H1 (cell line): ENCODE measurements around the gene RAB31. TPM values are rescaled to one million over a fixed set of nuclear protein-coding genes. Genes with fewer than 3 reads are reported as not detected.
A peak's percentile ranks its signal among the peaks of the same experiment; 100 is the strongest.

Source experiments
- CTCF ChIA-PET: fragments of 300-600 bp; sonication (Branson Sonifier 250); formaldehyde crosslinking; loops from one replicate; lab custom pipeline; 2021; ENCODE audit not compliant: partially characterized antibody; lab: Charles Lee
- POLR2A ChIA-PET: fragments of 300-600 bp; sonication (Branson Sonifier 250); formaldehyde crosslinking; loops from one replicate; lab custom pipeline; 2021; ENCODE audit warnings: inconsistent platforms; ENCODE audit not compliant: partially characterized antibody; lab: Charles Lee
- DNase-seq, 2 experiments: peaks; one replicate each; pipeline versions ENCODE4 v3.0.0 to v3.0.0-alpha.2; 2010 to 2022; ENCODE audit warnings: low spot score in 2 of 2, low read depth in 1 of 2, mixed read lengths in 1 of 2
- FAIRE-seq: peaks from 2 replicates; lab custom pipeline; 2011; peaks lifted over from hg19 to GRCh38; lab: Jason Lieb, UNC
- H2AFZ ChIP-seq: 2 replicates; pipeline ENCODE4 v1.8.1; 2012; ENCODE audit warnings: low read length, inconsistent platforms
- H2AK5ac ChIP-seq: 2 replicates; pipeline ENCODE4 v1.6.1; 2013; ENCODE audit warnings: low read depth, low read length
- H2BK120ac ChIP-seq: replicated peaks from 2 replicates; pipeline ENCODE3; 2013; ENCODE audit warnings: low read depth, low read length, inconsistent platforms
- H2BK12ac ChIP-seq: 2 replicates; pipeline ENCODE4 v1.6.1; 2013; ENCODE audit warnings: low read depth, low read length
- H2BK15ac ChIP-seq: 2 replicates; pipeline ENCODE4 v1.6.1; 2013; ENCODE audit warnings: low read length
- H2BK20ac ChIP-seq: 2 replicates; pipeline ENCODE4 v1.6.1; 2013; ENCODE audit warnings: low read length
- H2BK5ac ChIP-seq: 2 replicates; pipeline ENCODE4 v1.6.1; 2013; ENCODE audit warnings: low read depth, low read length
- H3K14ac ChIP-seq: 2 replicates; pipeline ENCODE4 v1.6.1; 2013; ENCODE audit warnings: inconsistent platforms; ENCODE audit not compliant: insufficient read length
- H3K18ac ChIP-seq: 2 replicates; pipeline ENCODE4 v1.6.1; 2013; ENCODE audit warnings: low read length; ENCODE audit errors: extremely low read depth
- H3K23ac ChIP-seq: 2 replicates; pipeline ENCODE4 v1.6.1; 2013; ENCODE audit warnings: inconsistent platforms; ENCODE audit not compliant: insufficient read length
- H3K23me2 ChIP-seq: 2 replicates; pipeline ENCODE4 v1.6.1; 2013; ENCODE audit warnings: low read depth, low read length
- H3K27ac ChIP-seq: 2 replicates; pipeline ENCODE4 v1.6.1; 2011; ENCODE audit warnings: low read depth, low read length, inconsistent platforms
- H3K27me3 ChIP-seq, 4 experiments: replicated peaks in 1 of 4; 1 replicate in 1 of 4; 2 replicates in 3 of 4; pipeline versions ENCODE4 v1.6.1 to v1.8.1; 2011 to 2013; ENCODE audit warnings: low read length in 3 of 4, mild to moderate bottlenecking in 3 of 4, inconsistent platforms in 2 of 4, mixed read lengths in 2 of 4, moderate library complexity in 1 of 4; ENCODE audit not compliant: control insufficient read depth in 3 of 4, insufficient read depth in 3 of 4; ENCODE audit errors: extremely low read depth in 1 of 4
- H3K36me3 ChIP-seq, 4 experiments: 2 replicates each; pipeline versions ENCODE4 v1.6.1 to v1.8.1; 2011 to 2013; ENCODE audit warnings: mild to moderate bottlenecking in 4 of 4, low read length in 3 of 4, moderate library complexity in 2 of 4, control low read depth in 1 of 4, inconsistent platforms in 1 of 4; ENCODE audit not compliant: insufficient read depth in 4 of 4, control insufficient read depth in 2 of 4
- H3K4ac ChIP-seq: replicated peaks from 2 replicates; pipeline ENCODE3; 2013; ENCODE audit warnings: low read length, low read depth, mixed read lengths, inconsistent platforms; ENCODE audit not compliant: insufficient read length
- H3K4me1 ChIP-seq, 4 experiments: replicated peaks in 1 of 4; 1 replicate in 1 of 4; 2 replicates in 3 of 4; pipeline versions ENCODE4 v1.6.1 to v1.8.1; 2011 to 2013; ENCODE audit warnings: low read length in 3 of 4, inconsistent platforms in 2 of 4, mixed read lengths in 1 of 4; ENCODE audit not compliant: insufficient read depth in 4 of 4, control insufficient read depth in 3 of 4
- H3K4me2 ChIP-seq, 2 experiments: 2 replicates each; pipeline versions ENCODE4 v1.6.1 to v1.8.1; 2011 to 2013; ENCODE audit warnings: low read depth in 2 of 2, low read length in 2 of 2, control low read depth in 1 of 2, inconsistent platforms in 1 of 2, mild to moderate bottlenecking in 1 of 2; ENCODE audit not compliant: insufficient read depth in 1 of 2
- H3K4me3 ChIP-seq, 4 experiments: fragments of 200-600, 300-600 bp in 1 of 4; sonication (generic), shearing (Covaris generic), sonication (Bioruptor Twin) in 1 of 4; 2 replicates each; pipeline versions ENCODE4 v1.5.1 to v1.8.1; 2011 to 2016; ENCODE audit warnings: low read length in 4 of 4, low read depth in 3 of 4, control low read depth in 2 of 4, inconsistent platforms in 2 of 4, mild to moderate bottlenecking in 2 of 4, mixed read lengths in 1 of 4, moderate library complexity in 1 of 4; ENCODE audit not compliant: insufficient read depth in 2 of 4; ENCODE audit errors: extremely low read depth in 1 of 4
- H3K56ac ChIP-seq: replicated peaks from 2 replicates; pipeline ENCODE3; 2013; ENCODE audit warnings: low read depth, mild to moderate bottlenecking, mixed read lengths, low read length, inconsistent platforms; ENCODE audit not compliant: insufficient read length
- H3K79me1 ChIP-seq: 2 replicates; pipeline ENCODE4 v1.6.1; 2013; ENCODE audit warnings: low read depth, low read length, control low read depth
- H3K79me2 ChIP-seq, 2 experiments: 2 replicates each; pipeline versions ENCODE4 v1.6.1 to v1.8.1; 2012 to 2013; ENCODE audit warnings: low read length in 2 of 2, mild to moderate bottlenecking in 2 of 2, inconsistent platforms in 1 of 2; ENCODE audit not compliant: insufficient read depth in 2 of 2, control insufficient read depth in 1 of 2
- H3K9ac ChIP-seq, 4 experiments: replicated peaks in 1 of 4; 1 replicate in 1 of 4; 2 replicates in 3 of 4; pipeline versions ENCODE4 v1.6.1 to v1.8.1; 2011 to 2013; ENCODE audit warnings: low read depth in 3 of 4, low read length in 3 of 4, control low read depth in 2 of 4, mild to moderate bottlenecking in 2 of 4, moderate library complexity in 2 of 4, inconsistent platforms in 1 of 4; ENCODE audit errors: extremely low read depth in 1 of 4
- H3K9me3 ChIP-seq, 2 experiments: 2 replicates each; pipeline versions ENCODE4 v1.6.1 to v1.8.1; 2012 to 2013; ENCODE audit warnings: mild to moderate bottlenecking in 2 of 2, moderate library complexity in 2 of 2, control low read depth in 1 of 2, inconsistent platforms in 1 of 2, low read depth in 1 of 2, low read length in 1 of 2, mixed read lengths in 1 of 2; ENCODE audit not compliant: insufficient read depth in 2 of 2
- H4K20me1 ChIP-seq, 2 experiments: replicated peaks in 1 of 2; 2 replicates each; pipeline versions ENCODE3 to v1.8.1; 2011 to 2013; ENCODE audit warnings: inconsistent platforms in 2 of 2, low read length in 2 of 2, mild to moderate bottlenecking in 1 of 2; ENCODE audit not compliant: insufficient read depth in 2 of 2, control insufficient read depth in 1 of 2
- H4K5ac ChIP-seq: 2 replicates; pipeline ENCODE4 v1.6.1; 2013; ENCODE audit warnings: low read length, low read depth, mixed read lengths, inconsistent platforms; ENCODE audit not compliant: insufficient read length
- H4K8ac ChIP-seq: 2 replicates; pipeline ENCODE4 v1.8.0; 2013; ENCODE audit warnings: mild to moderate bottlenecking, moderate library complexity, low read length, inconsistent platforms; ENCODE audit not compliant: insufficient read depth; ENCODE audit errors: extremely low read depth
- H4K91ac ChIP-seq: replicated peaks from 2 replicates; pipeline ENCODE3; 2013; ENCODE audit warnings: low read length, mixed read lengths, inconsistent platforms; ENCODE audit not compliant: insufficient read length
- ASH2L ChIP-seq: fragments of 200-600, 300-600 bp; sonication (generic); IDR thresholded peaks from one replicate; pipeline ENCODE4 v1.7.1; 2017; ENCODE audit warnings: low read length
- CREB1 ChIP-seq: IDR thresholded peaks from 2 replicates; pipeline ENCODE4 v1.6.1; 2012; ENCODE audit warnings: inconsistent platforms
- KDM1A ChIP-seq: fragments of 200-600, 300-600 bp; sonication (generic); IDR thresholded peaks from 2 replicates; pipeline ENCODE4 v1.7.1; 2016; ENCODE audit warnings: mild to moderate bottlenecking, low read length, borderline replicate concordance
- KDM5A ChIP-seq: fragments of 200-600 bp; IDR thresholded peaks from 2 replicates; pipeline ENCODE4 v1.7.1; 2012; ENCODE audit warnings: mild to moderate bottlenecking, low read length, inconsistent platforms, mixed read lengths
- POLR2A ChIP-seq, 2 experiments: IDR thresholded peaks; 1 replicate in 1 of 2; 2 replicates in 1 of 2; pipeline ENCODE4 v1.6.1; 2011; ENCODE audit warnings: low read depth in 2 of 2, low read length in 2 of 2, mild to moderate bottlenecking in 2 of 2; ENCODE audit errors: control extremely low read depth in 1 of 2
- SIX5 ChIP-seq: IDR thresholded peaks from 2 replicates; pipeline ENCODE4 v1.6.1; 2011; ENCODE audit warnings: mild to moderate bottlenecking, low read depth, low read length
- SRF ChIP-seq: IDR thresholded peaks from 2 replicates; pipeline ENCODE4 v1.6.1; 2011; ENCODE audit warnings: mild to moderate bottlenecking, low read depth, low read length, moderate library complexity
- YY1 ChIP-seq: IDR thresholded peaks from 2 replicates; pipeline ENCODE4 v1.6.1; 2011; ENCODE audit warnings: low read depth, mild to moderate bottlenecking, low read length
- WGBS, 2 experiments: shearing (Covaris generic) in 1 of 2; methylation state at CpG; one replicate each; pipeline versions ENCODE4 v1.1.6 to v1.1.7; 2013 to 2015; ENCODE audit warnings: low lambda C conversion rate in 2 of 2, mixed read lengths in 2 of 2, inconsistent platforms in 1 of 2, low coverage in 1 of 2, missing lambda C conversion rate in 1 of 2; ENCODE audit not compliant: insufficient replicate concordance in 2 of 2, insufficient coverage in 1 of 2, insufficient read length in 1 of 2; ENCODE audit errors: extremely low coverage in 1 of 2, missing lambda C conversion rate in 1 of 2; 5-methylcytosine and 5-hydroxymethylcytosine counted together
- polyA plus RNA-seq, 7 experiments: library from polyadenylated mRNA; depleted of rRNA in 3 of 7; stranded (reverse) in 5 of 7; unstranded in 2 of 7; fragments of >200 nt in 5 of 7; fragments of 200-250 nt in 2 of 7; gene quantifications; 1 replicate in 5 of 7; 2 replicates in 1 of 7; 4 replicates in 1 of 7; pipeline versions ENCODE4 v1.2.1 to v1.2.3, GENCODE V29; 2011 to 2013; ENCODE audit warnings: missing spikeins in 2 of 7, mixed read lengths in 2 of 7
- total RNA-seq: library from RNA; stranded (reverse); fragmentation: NEBNext Ultra II Directional; extraction: Animal tissue kit (Norgen Biotek cat#: 25700); gene quantifications from 2 replicates; pipeline ENCODE4 v1.2.1, GENCODE V29; 2021

Gene RAB31
- total and polyA plus RNA-seq, 2 of the 8 experiments (the other 6 are each of a cell fraction or from before 2014, with no cell fraction given) = 15.2 to 40.9 TPM

GRCh38 chr18:9766076-9766481 lies 58.0 kb downstream of the RAB31 start:
- Histone ChIP-seq H3K4me3 (no peak overlapping the region), H3K4me2 (no peak overlapping the region), H2AFZ (no peak overlapping the region), H3K18ac (no peak overlapping the region), H3K23me2 (no peaks in the 10 kb centered on the region), H3K27me3 (no peaks in the 10 kb centered on the region), H4K20me1 (no peaks in the 10 kb centered on the region), H3K4ac (no peak overlapping the region), H2BK20ac (no peak overlapping the region), H3K9me3 (no peaks in the 10 kb centered on the region), H3K79me1 (0 out of 2 replicates have a peak, but pooled peaks cover 2% of the 10 kb centered on the region), H3K4me1 (peaks cover 0 to 8% (median 0%) of the 10 kb centered on the region in 4 experiments; a peak in 2 of 7 replicates), H2BK5ac (no peak overlapping the region), H2AK5ac (no peak overlapping the region), H4K8ac (no peak overlapping the region), H4K5ac (no peak overlapping the region), H3K56ac (no peak overlapping the region), H4K91ac (no peak overlapping the region), H3K36me3 (no peaks in the 10 kb centered on the region), H3K79me2 (no peaks in the 10 kb centered on the region), H3K27ac (no peak overlapping the region), H2BK15ac (no peak overlapping the region), H2BK120ac (no peak overlapping the region), H3K14ac (no peak overlapping the region), H2BK12ac (no peak overlapping the region), H3K23ac (no peak overlapping the region), H3K9ac (no peak overlapping the region)
- TF ChIP-seq SIX5 (no peak), POLR2A (IDR thresholded peaks at IDR 0.05; ENCODE audit: control extremely low read depth in 1 of 2, low read depth in 2 of 2, low read length in 2 of 2) (no peak), YY1 (no peak), KDM1A (no peak), ASH2L (no peak), SRF (no peak), KDM5A (no peak), CREB1 (no peak)
- POLR2A ChIA-PET = no interaction called here
- DNase-seq (peak in 1 of 2 experiments; percentile 43), FAIRE-seq (no peak)
- CTCF ChIA-PET = no interaction called here
- WGBS, 2 experiments = 95% methylated on average over 11 of the region's 11 CpGs; no CpG with 5 or more reads in 1 of the 2 experiments
